GM19467 (cell line): ENCODE measurements around the gene SPTBN2.
"Not testable (repeated sequence)": the region's sequence is repeated elsewhere in the genome, so short reads cannot be mapped to it uniquely, and the experiment has no call there.

ENCODE experiments used
- ATAC-seq: cut with Tn5 transposase; IDR thresholded peaks from one replicate; pipeline ENCODE4 v1.9.1; 2021; ENCODE audit warnings: mild to moderate bottlenecking, moderate library complexity; ENCODE audit not compliant: unreplicated experiment

The SPTBN2 gene

DNA sequence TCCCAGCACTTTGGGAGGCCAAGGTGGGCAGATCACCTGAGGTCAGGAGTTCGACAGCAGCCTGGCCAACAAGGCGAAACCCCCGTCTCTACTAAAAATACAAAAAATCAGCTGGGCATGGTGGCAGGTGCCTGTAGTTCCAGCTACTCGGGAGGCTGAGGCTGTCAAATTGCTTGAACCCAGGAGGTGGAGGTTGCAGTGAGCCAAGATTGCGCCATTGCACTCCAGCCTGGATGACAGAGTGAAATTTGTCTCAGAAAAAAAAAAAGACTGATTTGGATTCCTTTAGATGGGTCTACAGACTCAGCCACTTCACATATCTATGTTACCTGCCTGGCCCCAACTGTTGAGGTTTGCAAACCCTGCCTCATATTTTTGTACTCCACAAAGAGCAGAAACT lies 4.8 kb downstream of the SPTBN2 start:
- ATAC-seq = not testable (repeated sequence)

DNA sequence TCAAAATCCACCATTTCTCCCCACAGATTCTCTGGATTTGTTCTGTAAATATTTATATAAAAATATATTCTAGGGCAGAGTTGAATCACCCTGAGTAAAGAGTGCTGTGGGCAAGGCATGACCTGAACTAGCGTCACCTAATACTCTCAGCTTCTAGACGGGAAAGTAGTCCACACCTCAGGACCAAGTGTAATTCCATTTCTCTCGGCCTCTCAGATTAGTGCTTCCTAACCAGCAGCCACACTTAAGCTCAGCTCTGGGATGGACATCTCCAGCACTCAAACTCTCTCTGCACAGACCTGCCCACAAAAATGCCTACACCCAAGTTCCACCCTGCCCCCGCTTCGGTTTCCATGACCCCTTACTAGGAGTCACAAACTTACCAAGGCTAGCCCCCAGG lies 5.3 kb downstream of the SPTBN2 start:
- no peak for ATAC-seq

DNA sequence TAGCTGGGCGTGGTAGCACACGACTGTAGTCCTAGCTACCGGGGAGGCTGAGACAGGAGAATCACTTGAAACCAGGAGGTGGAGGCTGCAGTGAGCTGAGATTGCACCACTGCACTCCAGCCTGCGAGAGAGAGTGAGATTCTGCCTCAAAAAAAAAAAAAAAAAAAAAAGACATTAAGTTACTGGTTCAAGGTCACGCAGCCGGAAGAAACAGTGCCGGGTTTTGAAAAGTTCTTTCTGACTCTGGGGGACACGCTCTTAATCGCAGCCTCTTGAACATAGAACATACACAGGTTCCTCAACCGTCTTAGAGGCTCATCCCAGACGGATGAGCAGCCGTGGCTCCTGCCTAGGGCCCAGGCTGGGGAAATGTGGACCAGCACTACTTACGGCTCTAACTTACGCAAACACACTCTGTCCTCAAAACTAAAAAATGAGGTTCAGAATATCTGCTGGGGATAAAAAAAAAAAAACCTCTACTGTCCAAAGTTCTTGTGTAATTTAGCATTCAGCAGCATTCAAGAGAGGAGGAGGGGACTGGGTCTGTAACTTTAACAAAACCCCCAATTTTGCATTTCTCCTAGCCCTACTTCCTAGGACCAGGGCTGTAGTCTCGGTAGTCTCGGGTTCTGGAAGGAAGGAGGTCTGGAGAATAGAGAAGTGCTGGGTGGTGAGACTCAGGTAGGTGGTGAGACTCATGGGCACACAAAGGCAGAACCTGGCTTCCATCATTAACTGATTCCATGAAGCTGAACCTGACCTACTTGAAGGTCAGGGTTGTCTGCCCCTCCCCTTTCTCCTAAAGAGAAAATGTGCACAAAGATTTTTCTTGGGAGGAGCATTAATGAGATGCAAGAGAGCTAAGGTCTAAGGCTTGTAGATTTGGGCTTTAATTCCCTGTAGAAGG lies 6.0 kb downstream of the SPTBN2 start:
- ATAC-seq = no peak

DNA sequence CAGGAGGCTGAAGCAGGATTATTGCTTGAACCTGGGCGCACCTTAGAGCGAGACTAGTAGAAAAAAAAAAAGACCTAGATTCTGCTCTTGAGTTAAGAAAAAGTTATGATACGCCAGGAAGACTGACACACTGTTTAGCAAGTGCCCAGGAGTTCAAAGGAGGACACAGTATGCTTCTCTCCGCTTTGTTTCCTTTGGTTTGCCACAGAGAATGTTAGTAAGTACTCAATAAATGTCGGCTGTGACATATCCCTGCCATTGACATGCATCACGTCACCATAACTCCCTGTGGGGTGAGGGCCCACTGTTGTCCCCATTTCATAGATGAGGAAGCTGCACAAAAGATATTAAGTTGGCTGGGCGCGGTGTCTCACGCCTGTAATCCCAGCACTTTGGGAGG lies 7.1 kb downstream of the SPTBN2 start:
- ATAC-seq = no peak

DNA sequence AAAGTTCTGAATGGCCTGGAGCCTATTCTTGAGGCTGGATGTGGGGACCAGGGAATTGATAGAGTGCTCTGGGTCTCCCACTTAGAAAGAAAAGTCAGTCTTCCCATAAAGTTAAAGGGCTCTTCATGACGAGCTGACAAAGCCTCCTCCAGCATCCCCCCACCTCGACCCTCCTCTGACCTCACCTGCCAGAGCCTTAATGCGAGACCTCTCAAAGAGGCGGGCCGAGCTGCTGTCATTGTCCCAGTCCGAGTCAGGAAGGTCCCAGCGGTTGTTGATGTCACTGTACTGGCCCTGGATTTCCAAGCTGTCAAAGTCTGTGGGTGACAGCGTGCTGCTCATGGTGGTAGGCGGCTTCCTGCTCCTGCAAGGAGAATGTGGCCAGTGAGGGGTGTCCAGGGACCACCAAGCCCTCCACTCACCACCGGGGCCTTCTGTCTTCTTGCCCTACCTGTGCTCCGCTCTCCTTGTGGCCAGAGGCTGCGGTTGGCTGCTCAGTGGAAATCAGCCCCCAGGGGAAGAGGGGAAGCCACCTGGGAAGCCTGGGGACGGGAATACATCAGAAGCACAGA lies 8.0 kb downstream of the SPTBN2 start:
- ATAC-seq = no peak

DNA sequence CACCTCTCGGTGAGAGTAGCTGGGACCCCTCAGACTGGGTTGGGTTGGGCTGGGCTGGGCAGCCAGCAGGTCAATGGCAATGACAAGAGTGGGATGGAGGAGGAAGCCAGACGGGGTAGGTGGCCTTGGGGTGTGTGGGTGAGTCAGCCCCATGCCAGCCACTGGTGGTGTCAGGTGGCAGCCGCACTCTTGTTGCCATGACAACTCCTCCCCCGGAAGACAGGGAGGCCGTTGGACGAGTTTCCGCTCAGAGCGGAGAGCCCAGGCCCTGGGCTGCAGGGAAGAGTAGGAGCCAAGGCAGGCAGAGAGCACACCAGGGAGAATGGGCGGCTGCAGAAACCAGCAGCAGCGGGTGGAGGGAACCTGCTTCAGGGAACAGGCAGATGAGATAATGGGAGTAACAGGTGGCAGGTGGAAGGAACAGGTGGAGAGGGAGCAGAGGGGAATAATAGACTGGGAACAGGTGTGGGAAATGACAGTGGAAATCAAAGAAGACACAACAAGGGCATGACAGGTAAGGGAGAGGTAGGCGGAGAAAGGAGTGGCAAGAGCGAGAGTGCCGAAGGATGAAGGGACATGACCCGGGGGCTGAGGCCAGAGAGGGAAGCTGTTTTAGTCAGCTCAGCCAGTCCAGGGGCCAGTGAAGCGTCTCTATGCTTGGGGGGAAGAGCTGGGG lies 8.7 kb downstream of the SPTBN2 start:
- no peak for ATAC-seq

DNA sequence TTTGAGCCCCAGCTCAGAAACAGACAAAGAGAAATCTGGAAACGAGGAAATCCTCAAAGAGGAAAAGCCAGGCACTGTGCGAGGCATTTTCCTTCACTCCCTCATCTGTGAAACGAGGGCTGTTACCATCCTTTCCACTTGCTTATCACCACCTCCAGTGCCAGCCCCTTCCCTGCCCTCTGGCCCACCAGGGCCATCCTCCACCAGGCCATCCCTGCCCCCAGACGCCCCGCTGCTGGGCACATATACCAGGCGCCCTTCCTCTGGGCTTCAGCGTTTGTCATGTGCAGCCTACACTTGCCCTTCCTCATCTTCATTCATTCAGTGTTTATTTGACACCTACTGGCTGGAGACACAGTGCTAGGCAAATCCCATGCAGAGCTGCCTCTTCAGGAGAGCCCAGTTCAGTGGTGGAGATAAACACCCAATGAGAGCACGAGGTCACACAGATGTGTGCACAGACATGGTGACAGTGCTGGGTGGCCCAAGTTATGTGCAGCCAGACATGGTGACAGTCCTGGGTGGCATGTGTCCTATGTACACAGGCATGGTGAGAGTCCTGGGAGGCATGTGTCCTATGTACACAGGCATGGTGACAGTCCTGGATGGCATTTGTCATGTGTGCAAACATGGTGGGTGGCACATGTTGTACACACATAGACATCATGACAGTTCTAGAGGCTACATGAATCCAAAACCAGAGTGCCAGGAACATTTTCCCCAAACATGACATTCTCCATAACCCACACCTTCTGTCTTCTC lies 9.7 kb downstream of the SPTBN2 start:
- no peak for ATAC-seq

DNA sequence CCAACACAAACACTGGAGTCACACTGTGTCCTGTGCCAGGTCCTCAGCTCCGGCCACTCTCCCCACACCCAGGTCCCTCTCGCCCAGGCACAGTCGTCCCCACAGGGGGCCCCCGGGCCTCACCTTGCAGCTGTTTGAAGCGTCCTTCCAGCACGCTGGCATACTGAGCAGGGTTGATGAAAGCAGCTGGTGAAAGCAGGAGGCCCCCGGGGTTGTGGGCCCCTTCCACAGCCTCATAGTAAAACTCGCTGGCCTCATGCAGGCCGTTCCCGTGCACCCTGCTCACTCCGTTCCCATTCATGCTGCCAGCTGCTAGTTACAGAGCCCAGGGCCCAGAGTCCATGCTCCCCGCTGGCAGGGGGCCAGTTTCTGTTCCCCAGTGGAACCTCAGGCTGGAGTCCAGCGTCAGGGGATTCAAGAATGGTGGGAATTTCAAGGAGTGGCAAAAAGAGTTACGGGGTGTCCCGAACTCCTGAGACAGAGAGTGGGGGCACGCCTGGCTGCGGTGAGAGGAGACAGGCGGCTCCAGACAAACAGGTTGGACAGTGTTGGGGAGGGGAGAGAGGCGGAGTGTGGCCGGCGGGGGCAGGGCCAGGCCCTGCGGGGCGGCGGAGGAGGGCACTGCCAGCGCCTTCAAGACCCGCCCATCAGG lies 10.6 kb downstream of the SPTBN2 start:
- no peak for ATAC-seq

DNA sequence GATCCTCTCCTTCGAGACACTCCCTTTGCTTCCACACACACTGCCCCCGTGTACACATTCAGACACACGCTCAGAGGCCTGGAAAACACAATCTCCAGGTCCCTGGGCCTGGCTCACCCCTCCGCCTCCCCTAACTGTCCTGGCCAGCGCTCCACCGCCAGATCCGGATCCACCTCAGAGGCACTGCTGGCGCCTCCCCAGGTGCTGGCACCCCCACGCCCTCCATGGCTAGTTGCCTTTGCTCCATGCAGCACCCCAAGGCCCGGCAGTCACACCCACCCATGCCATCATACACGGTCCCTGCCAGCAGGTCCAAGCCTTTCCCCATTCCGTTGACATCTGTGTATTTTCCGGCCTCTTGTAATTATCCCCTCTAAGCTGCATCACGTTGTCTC lies 11.1 kb downstream of the SPTBN2 start:
- no peak for ATAC-seq

DNA sequence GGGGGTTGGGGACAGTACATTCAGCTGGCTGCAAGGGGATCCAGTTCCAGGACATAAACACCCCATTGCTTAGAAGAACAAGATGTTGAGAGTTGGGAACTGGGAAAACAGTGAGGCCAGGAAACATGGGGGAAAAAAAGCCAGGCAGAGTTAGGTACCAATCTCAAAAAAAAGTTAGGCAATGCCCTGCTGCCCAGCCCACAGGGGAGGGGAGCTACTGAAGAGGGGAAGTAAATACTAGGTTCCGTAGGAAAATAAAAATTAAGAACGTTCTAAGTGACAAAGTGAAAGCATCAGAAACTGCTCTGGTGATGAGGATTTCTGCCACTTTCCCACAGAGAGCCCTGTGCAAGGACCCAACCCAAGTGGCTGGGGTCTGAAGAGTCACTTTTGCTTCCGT lies 12.0 kb downstream of the SPTBN2 start:
- ATAC-seq = no peak

DNA sequence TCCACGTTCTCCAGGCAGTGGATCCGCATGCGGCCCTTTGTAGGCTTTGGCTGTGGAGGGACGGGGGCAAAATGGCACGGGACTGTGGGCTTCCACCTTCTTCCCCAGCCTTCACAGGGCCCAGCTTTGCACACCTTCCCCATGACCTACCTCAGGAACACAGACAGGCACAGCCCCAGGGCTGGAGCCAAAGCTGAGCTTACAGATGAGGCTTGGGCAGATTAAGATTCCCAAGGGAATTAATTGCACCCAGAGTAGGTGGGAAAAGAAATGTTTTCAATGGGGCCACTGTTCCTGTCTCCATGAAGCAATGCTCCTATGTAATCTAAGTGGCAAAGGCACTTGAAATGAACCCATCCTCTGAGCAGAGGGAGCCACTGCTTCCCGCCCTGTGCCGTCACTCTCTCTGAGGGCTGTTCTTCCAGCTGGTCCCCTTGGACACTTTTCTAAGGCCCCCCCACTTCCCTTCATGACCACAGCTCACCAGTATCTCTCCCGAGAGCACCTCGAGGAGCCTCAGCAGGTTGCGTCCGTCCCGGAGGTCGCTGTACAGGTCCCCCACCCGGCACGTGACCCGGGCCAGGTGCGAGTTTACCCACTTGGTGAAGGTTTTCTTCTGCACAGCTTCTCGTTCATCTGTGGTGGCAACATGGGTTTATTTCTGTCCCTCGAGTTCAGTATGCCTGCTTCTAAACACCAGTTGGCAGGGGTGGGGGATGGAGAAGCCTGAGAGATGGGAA lies 13.5 kb downstream of the SPTBN2 start:
- ATAC-seq = no peak

DNA sequence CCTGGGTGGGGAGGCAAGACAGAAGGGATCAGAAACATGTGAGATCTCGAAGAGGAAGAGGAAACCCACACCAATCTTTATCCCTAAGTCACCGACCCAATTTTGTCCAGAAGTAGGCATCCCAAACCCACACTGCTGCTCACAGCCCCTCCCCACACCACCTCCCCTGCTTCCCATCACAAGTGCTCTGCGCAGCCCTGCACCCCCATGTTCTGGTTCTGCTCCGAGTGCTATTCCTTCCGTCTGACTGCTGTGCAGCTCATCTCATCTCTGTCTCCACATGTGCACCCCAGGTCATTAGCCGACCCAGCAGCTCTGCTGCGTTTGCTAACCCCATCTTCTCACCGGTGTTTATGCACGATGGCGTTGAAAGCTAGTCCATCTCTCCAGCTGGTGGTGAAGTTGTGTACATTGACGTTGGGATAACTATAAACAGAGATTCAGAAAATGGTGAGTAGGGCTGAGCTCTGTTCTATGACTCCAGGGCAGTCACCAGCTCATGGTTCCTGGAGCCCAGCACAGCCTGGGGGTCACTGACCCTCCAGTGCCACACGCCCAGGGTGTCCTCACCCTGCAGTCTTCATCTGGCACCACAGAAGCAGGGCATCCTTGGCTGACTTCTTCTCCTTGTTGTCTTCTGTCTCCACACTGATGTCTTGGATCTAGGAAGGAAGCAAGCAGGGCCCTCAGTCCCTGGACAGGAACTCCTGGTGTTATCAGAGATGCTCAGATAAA lies 15.1 kb downstream of the SPTBN2 start:
- no peak for ATAC-seq

DNA sequence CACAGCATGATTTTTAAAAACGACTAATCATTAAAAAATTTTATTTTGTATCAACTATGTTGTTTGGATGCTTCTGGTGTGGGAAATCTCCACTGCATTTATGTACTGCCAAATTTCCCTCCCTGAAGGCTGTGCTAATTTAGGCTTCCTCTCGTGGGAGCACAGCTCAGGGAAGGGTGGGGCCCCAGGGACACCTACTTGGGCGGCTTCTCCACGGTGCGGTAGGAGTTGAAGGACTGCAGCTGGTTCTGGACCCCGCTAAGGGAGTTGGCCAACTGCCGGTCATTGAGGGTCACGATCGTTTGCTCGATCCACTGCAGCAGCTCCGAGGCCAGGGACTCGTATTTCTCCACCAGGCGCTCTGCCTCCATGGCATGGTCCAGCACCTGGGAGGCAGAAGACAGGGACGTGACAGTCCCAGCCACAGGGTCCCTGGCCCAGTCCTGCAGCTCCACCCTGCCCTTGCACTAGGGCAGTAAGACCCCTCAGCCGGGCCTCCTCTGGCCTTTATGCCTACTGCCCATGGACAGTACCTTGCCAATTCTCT lies 18.6 kb downstream of the SPTBN2 start:
- no peak for ATAC-seq

DNA sequence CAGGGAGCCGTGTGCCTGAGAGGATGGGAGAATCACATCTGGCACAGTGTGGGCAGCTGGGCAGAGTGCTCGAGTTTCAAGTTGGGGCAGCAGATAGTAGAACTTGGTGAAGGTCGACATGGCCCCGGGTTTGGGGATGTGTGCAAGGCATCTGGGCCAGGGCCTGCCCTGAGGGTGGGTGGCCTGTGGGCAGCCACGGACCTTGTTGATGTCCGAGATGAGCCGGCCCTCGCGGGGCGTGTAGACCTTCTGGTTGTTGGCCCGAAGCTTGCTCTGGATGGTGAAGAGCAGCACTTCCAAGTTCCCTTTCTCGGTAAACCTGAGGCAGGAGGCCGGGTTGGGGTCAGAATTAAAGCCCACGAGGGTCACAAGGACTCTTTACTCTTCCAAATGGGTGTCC lies 20.3 kb downstream of the SPTBN2 start:
- ATAC-seq = no peak

DNA sequence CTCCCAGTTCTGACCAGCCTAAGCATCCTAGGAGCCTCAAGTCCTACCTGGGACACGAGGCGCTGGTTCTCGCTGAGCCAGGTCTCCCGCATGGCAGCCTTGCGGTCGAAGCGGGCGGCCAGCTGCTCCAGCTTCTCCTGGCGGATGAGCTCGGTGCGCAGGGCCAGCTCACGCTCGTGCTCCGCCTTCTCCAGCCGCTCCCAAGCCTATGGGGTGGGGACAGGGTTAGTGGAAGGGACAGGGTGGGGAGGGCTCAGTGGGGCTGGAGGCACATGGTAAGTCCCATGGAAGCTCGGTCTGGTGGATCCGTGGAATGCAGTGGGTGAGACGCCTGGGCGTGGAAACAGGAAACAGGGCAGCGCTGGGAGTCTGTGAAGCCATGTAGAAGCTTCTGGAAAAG lies 20.9 kb downstream of the SPTBN2 start:
- no peak for ATAC-seq

DNA sequence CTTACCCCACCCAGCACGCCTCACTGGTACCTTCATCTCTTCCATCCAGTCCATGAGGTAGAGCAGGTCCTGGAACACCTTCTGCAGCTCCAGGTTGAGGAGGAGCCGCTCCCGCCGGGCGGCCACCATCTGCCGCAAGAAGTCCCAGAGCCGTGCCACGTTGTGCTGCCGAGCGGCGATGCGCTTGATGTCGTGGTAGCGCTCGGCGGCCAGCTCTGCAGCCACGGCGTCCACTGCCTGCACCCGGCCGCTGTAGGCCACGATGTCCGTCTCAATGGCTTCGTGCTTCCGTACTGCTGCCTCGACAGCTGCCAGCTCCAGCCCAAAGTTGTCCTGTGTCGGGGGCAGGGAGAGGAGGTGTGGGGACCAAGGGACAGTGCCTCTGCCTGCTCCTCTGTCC lies 21.5 kb downstream of the SPTBN2 start:
- no peak for ATAC-seq

DNA sequence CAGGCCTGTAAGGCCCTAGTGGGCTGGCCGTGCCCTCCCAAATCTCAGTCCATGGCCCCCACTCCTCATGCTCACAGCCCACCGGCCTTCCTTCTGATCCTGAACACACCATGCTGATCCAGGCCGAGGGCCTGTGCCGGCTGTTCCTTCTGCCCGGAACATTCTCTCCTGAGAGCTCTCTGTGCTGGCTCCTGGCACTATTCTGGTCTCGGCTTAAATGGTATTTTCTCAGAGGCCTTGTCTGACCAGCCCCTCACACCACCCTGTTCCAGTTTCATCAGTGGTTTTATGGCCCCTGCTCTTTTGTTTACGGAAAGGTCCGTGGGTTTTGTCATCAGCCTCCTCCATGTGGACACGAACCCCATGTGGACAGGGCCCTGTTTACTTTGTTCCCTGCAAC lies 22.0 kb downstream of the SPTBN2 start:
- no peak for ATAC-seq

DNA sequence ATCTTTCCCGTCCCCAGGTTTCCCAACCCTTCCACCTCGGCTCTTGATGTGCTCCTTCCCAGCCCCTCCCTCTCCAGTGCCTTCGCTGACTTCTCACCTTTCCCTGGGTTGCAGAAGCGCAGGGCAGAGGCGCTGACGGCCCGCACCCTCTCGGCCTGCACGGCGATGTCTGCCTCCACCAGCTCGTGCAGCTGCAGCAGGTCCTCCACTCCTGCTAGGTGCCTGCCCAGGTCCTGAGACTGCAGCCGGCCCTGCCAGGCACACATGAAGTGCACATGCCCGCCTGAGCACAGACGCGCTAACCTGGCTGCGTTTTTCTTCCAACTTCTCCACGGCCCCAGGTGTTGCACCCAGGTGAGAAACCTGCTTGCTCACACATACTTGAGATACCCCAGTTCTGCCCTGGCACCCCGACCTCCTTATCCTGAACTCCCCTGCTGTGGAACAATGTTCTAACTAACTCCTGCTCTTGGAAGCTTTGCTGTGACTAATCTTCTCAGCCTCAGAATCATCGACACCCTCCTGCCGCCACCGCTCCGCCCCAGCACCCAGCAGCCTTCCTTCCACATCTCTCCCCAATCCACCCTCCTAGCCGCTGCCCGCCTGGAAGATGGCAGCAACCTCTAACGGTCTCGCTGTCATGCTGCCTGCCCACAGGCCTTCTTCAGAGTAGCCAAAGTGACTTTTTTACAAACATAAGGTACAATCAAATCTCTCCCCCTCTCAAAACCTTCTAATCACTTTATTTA lies 23.3 kb downstream of the SPTBN2 start:
- ATAC-seq = no peak
